ENCODE results near the gene ITGB5.

DNA sequence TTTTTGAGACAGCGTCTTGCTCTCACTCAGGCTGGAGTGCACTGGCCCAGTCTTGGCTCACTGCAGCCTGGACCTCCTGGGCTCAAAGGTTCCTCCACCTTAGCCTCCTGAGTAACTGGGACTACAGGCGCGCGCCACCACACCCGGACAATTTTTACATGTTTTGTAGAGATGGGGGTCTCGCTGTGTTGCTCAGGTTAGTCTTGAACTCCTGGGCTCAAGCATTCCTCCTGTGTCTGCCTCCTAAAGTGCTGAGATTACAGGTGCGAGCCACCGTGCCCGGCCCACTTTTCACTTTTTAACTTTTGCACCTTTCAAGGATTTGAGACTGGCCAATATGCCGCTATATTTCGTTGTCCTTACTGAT lies 750 bp upstream of the ITGB5 start:
- TF ChIP-seq, protein P1, sequence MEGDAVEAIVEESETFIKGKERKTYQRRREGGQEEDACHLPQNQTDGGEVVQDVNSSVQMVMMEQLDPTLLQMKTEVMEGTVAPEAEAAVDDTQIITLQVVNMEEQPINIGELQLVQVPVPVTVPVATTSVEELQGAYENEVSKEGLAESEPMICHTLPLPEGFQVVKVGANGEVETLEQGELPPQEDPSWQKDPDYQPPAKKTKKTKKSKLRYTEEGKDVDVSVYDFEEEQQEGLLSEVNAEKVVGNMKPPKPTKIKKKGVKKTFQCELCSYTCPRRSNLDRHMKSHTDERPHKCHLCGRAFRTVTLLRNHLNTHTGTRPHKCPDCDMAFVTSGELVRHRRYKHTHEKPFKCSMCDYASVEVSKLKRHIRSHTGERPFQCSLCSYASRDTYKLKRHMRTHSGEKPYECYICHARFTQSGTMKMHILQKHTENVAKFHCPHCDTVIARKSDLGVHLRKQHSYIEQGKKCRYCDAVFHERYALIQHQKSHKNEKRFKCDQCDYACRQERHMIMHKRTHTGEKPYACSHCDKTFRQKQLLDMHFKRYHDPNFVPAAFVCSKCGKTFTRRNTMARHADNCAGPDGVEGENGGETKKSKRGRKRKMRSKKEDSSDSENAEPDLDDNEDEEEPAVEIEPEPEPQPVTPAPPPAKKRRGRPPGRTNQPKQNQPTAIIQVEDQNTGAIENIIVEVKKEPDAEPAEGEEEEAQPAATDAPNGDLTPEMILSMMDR (IDR thresholded peaks at IDR 0.05): no peak
- no peak for TF ChIP-seq ZFX (IDR thresholded peaks at IDR 0.05; ENCODE audit: borderline replicate concordance)
